A673 (cell line): ENCODE measurements around the gene KRT77. TPM values are rescaled to one million over a fixed set of nuclear protein-coding genes. Genes with fewer than 3 reads are reported as not detected.

ENCODE experiments used
- BruUV-seq: library from RNA; stranded (reverse); fragments of 400-500 nt; replicated peaks from 2 replicates; lab custom pipeline; 2021; lab: Mats Ljungman, UMichigan
- CTCF ChIA-PET: fragments of 300-600 bp; sonication (Branson Sonifier 250); formaldehyde crosslinking; loops from one replicate; lab custom pipeline; 2022; ENCODE audit warnings: antibody characterized with exemption; lab: Charles Lee
- POLR2A ChIA-PET: fragments of 300-600 bp; sonication (Branson Sonifier 250); formaldehyde crosslinking; loops from one replicate; lab custom pipeline; 2022; ENCODE audit warnings: antibody characterized with exemption; ENCODE audit not compliant: low non-redundant PET; lab: Charles Lee
- DNase-seq: peaks from one replicate; pipeline ENCODE4 v3.0.0-alpha.2; 2015; ENCODE audit warnings: low spot score
- H3K27ac ChIP-seq: fragments of 200-600 bp; sonication (generic); 2 replicates; pipeline ENCODE4 v1.5.1; 2016; ENCODE audit warnings: mixed run types, low read depth, mild to moderate bottlenecking, mixed read lengths, antibody characterized with exemption, low read length; ENCODE audit not compliant: poor library complexity, severe bottlenecking
- H3K27me3 ChIP-seq: fragments of 200-600 bp; sonication (generic); replicated peaks from 2 replicates; pipeline ENCODE4 v1.6.1; 2017; ENCODE audit warnings: mixed run types, low read depth, mild to moderate bottlenecking, mixed read lengths, antibody characterized with exemption, low read length; ENCODE audit not compliant: insufficient read depth, poor library complexity
- H3K36me3 ChIP-seq: fragments of 200-600 bp; sonication (generic); 2 replicates; pipeline ENCODE4 v1.6.1; 2016; ENCODE audit warnings: mixed run types, mild to moderate bottlenecking, mixed read lengths, antibody characterized with exemption, low read length; ENCODE audit not compliant: insufficient read depth, poor library complexity, severe bottlenecking
- H3K4me1 ChIP-seq: fragments of 200-600 bp; sonication (generic); 2 replicates; pipeline ENCODE4 v1.6.1; 2017; ENCODE audit warnings: mixed run types, mild to moderate bottlenecking, mixed read lengths, antibody characterized with exemption, low read length; ENCODE audit not compliant: insufficient read depth, poor library complexity, severe bottlenecking
- H3K4me3 ChIP-seq: fragments of 200-600 bp; sonication (generic); 2 replicates; pipeline ENCODE4 v1.5.1; 2016; ENCODE audit warnings: low read depth, mixed run types, mild to moderate bottlenecking, mixed read lengths, low read length; ENCODE audit not compliant: poor library complexity, severe bottlenecking
- H3K9me3 ChIP-seq: fragments of 200-600 bp; sonication (generic); 2 replicates; pipeline ENCODE4 v1.6.1; 2016; ENCODE audit warnings: mixed run types, low read depth, mild to moderate bottlenecking, mixed read lengths, antibody characterized with exemption, low read length; ENCODE audit not compliant: poor library complexity, severe bottlenecking
- CTCF ChIP-seq: fragments of 300-800, 200-600 bp; sonication (generic); conservative IDR thresholded peaks from 2 replicates; pipeline ENCODE4 v1.5.1; 2017; ENCODE audit warnings: low read depth, mild to moderate bottlenecking, antibody characterized with exemption, low read length, moderate library complexity, mixed read lengths
- EZH2 ChIP-seq: fragments of 200-600 bp; sonication (generic); IDR thresholded peaks from 2 replicates; pipeline ENCODE4 v1.6.1; 2017; ENCODE audit warnings: borderline replicate concordance, low read depth, mild to moderate bottlenecking, mixed read lengths, antibody characterized with exemption, low read length; ENCODE audit not compliant: poor library complexity, severe bottlenecking
- intact Hi-C: fragments of 100-400 bp; cut with micrococcal nuclease; formaldehyde crosslinking; loops from one replicate; pipeline ENCODE4 v1.10.0; 2022; ENCODE audit not compliant: unreplicated experiment
- total RNA-seq: library from RNA; stranded (reverse); gene quantifications from 2 replicates; pipeline ENCODE4 v1.2.3, GENCODE V29; 2021

KRT77 gene
- total RNA-seq, 1 experiment from 2014 or later = not detected

- no peaks in the 10 kb centered on the region for H3K27me3 ChIP-seq
- no TSS peak for BruUV-seq
- CTCF ChIA-PET = interaction anchor here (0.8 to 1.7 kb wide), 3 partner anchors 198 to 211 kb away, joined by 4 to 9 read pairs (median 6); no protein-coding TSS in a partner anchor
- no peak overlapping the region for H3K4me3 ChIP-seq
- no peak for DNase-seq
- TF ChIP-seq CTCF = no peak
- TF ChIP-seq EZH2 = no peak
- H3K27ac ChIP-seq = no peak overlapping the region
- intact Hi-C loops = loop anchor here (2.0 kb wide), 1 partner anchor 203 kb away; no protein-coding TSS in a partner anchor
- no peaks in the 10 kb centered on the region for H3K36me3 ChIP-seq
- no peaks in the 10 kb centered on the region for H3K4me1 ChIP-seq
- POLR2A ChIA-PET = no interaction called here
- H3K9me3 ChIP-seq = no peaks in the 10 kb centered on the region
Measured at GRCh38 chr12:52667931-52668330, 35.4 kb downstream of the KRT77 start.

- intact Hi-C loops = loop anchor here (2.0 kb wide), 1 partner anchor 203 kb away; no protein-coding TSS in a partner anchor
Measured at GRCh38 chr12:52667509-52667908, 35.8 kb downstream of the KRT77 start.

GRCh38 chr12:52666471-52666870 lies 36.9 kb downstream of the KRT77 start:
- ChIA-PET CTCF (interaction anchor here (1.0 to 1.7 kb wide), 2 partner anchors 199 to 201 kb away, joined by 6 to 8 read pairs; no protein-coding TSS in a partner anchor), POLR2A (no interaction called here)
- intact Hi-C loops = loop anchor here (2.0 kb wide), 1 partner anchor 204 kb away; no protein-coding TSS in a partner anchor
- no peak for DNase-seq
- H3K27me3 ChIP-seq = no peaks in the 10 kb centered on the region
- no peak overlapping the region for H3K27ac ChIP-seq
- no peaks in the 10 kb centered on the region for H3K36me3 ChIP-seq
- no peak for TF ChIP-seq EZH2
- TF ChIP-seq CTCF = no peak
- BruUV-seq = no TSS peak
- H3K4me3 ChIP-seq = no peak overlapping the region
- H3K9me3 ChIP-seq = no peaks in the 10 kb centered on the region
- no peaks in the 10 kb centered on the region for H3K4me1 ChIP-seq

More at GRCh38 chr12:52667509-52667908, 35.8 kb downstream of the KRT77 start:
- BruUV-seq = no TSS peak
- Histone ChIP-seq H3K9me3 (no peaks in the 10 kb centered on the region), H3K4me3 (no peak overlapping the region), H3K36me3 (no peaks in the 10 kb centered on the region), H3K27me3 (no peaks in the 10 kb centered on the region), H3K27ac (no peak overlapping the region), H3K4me1 (no peaks in the 10 kb centered on the region)
- DNase-seq = peak; percentile 35
- ChIA-PET POLR2A (no interaction called here), CTCF (interaction anchor here (0.7 to 1.7 kb wide), 5 partner anchors 198 to 276 kb away, joined by 3 to 9 read pairs (median 4); no protein-coding TSS in a partner anchor)
- TF ChIP-seq CTCF (peak; percentile 64), EZH2 (no peak)
